Spleen (tissue), 7 donors: ENCODE measurements around the gene PTPN3.

Experiments
- POLR2A ChIP-seq, 3 donors: fragments of 450-650 bp; IDR thresholded peaks; one replicate each; pipeline ENCODE4 v1.5.1; 2017; ENCODE audit warnings: antibody characterized with exemption in 3 of 3, mild to moderate bottlenecking in 1 of 3
- POLR2AphosphoS5 ChIP-seq, 3 donors: sonication (generic); formaldehyde crosslinking; IDR thresholded peaks; one replicate each; pipeline ENCODE4 v1.5.1; 2017; ENCODE audit warnings: antibody characterized with exemption in 3 of 3
- TF ChIP-seq, protein P1 (sequence below), 11 experiments: fragments of 200-600 bp in 7 of 11; fragments of 450-650 bp in 4 of 11; sonication (generic) in 4 of 11; IDR thresholded peaks in 8 of 11; conservative IDR thresholded peaks in 3 of 11; 1 replicate in 7 of 11; 2 replicates in 4 of 11; pipeline versions ENCODE4 v1.4.0 to v1.8.0; 2016 to 2021; ENCODE audit warnings: antibody characterized with exemption in 11 of 11, inconsistent platforms in 4 of 11, mild to moderate bottlenecking in 1 of 11
- donor health status: DM: no; HTN: no; CAD: no; lungs with moderate emphysema.
- donor health status: DM: no; HTN: no; CAD: no.
- donor health status: DM: no; HTN: no; CAD: no.

- TF ChIP-seq, protein P1, sequence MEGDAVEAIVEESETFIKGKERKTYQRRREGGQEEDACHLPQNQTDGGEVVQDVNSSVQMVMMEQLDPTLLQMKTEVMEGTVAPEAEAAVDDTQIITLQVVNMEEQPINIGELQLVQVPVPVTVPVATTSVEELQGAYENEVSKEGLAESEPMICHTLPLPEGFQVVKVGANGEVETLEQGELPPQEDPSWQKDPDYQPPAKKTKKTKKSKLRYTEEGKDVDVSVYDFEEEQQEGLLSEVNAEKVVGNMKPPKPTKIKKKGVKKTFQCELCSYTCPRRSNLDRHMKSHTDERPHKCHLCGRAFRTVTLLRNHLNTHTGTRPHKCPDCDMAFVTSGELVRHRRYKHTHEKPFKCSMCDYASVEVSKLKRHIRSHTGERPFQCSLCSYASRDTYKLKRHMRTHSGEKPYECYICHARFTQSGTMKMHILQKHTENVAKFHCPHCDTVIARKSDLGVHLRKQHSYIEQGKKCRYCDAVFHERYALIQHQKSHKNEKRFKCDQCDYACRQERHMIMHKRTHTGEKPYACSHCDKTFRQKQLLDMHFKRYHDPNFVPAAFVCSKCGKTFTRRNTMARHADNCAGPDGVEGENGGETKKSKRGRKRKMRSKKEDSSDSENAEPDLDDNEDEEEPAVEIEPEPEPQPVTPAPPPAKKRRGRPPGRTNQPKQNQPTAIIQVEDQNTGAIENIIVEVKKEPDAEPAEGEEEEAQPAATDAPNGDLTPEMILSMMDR (IDR thresholded peaks at IDR 0.05 in 8 of 11, conservative IDR thresholded peaks at IDR 0.05 in 3 of 11) = no peak
- no peak for TF ChIP-seq POLR2A (IDR thresholded peaks at IDR 0.05)
- no peak for TF ChIP-seq POLR2AphosphoS5 (IDR thresholded peaks at IDR 0.05)
Observed at GRCh38 chr9:109491590-109491989, 6.5 kb downstream of the PTPN3 start.
